IMR-90 (cell line): ENCODE data around the gene NFATC3.

Source experiments
- BHLHE40 ChIP-seq: fragments of 150-350 bp; IDR thresholded peaks from 2 replicates; pipeline ENCODE4 v1.6.1; 2016; ENCODE audit warnings: mild to moderate bottlenecking, low read depth, low read length
- FOS ChIP-seq: fragments of 150-350 bp; IDR thresholded peaks from 2 replicates; pipeline ENCODE4 v1.6.1; 2016; ENCODE audit warnings: low read depth, low read length
- MAFK ChIP-seq: IDR thresholded peaks from 2 replicates; pipeline ENCODE4 v1.6.1; 2012; ENCODE audit warnings: low read depth, low read length, improper control_type of control experiment
- TF ChIP-seq, protein P1 (sequence below): conservative IDR thresholded peaks from 2 replicates; pipeline ENCODE4 v1.5.1; 2012; ENCODE audit warnings: mild to moderate bottlenecking, low read depth, low read length, improper control_type of control experiment
- TF ChIP-seq, protein P2 (sequence below): fragments of 150-350 bp; IDR thresholded peaks from 2 replicates; pipeline ENCODE4 v1.6.1; 2016; ENCODE audit warnings: low read depth, mild to moderate bottlenecking, low read length, moderate library complexity, borderline replicate concordance

GRCh38 chr16:68237243-68238028 lies 152.3 kb downstream of the NFATC3 start:
- TF ChIP-seq, protein P1, sequence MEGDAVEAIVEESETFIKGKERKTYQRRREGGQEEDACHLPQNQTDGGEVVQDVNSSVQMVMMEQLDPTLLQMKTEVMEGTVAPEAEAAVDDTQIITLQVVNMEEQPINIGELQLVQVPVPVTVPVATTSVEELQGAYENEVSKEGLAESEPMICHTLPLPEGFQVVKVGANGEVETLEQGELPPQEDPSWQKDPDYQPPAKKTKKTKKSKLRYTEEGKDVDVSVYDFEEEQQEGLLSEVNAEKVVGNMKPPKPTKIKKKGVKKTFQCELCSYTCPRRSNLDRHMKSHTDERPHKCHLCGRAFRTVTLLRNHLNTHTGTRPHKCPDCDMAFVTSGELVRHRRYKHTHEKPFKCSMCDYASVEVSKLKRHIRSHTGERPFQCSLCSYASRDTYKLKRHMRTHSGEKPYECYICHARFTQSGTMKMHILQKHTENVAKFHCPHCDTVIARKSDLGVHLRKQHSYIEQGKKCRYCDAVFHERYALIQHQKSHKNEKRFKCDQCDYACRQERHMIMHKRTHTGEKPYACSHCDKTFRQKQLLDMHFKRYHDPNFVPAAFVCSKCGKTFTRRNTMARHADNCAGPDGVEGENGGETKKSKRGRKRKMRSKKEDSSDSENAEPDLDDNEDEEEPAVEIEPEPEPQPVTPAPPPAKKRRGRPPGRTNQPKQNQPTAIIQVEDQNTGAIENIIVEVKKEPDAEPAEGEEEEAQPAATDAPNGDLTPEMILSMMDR, result no peak
- TF ChIP-seq, protein P2, sequence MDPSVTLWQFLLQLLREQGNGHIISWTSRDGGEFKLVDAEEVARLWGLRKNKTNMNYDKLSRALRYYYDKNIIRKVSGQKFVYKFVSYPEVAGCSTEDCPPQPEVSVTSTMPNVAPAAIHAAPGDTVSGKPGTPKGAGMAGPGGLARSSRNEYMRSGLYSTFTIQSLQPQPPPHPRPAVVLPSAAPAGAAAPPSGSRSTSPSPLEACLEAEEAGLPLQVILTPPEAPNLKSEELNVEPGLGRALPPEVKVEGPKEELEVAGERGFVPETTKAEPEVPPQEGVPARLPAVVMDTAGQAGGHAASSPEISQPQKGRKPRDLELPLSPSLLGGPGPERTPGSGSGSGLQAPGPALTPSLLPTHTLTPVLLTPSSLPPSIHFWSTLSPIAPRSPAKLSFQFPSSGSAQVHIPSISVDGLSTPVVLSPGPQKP, result no peak
- TF ChIP-seq MAFK, result no peak
- no peak for TF ChIP-seq FOS
- TF ChIP-seq BHLHE40, result 0 out of 2 replicates have a peak, but pooled peaks have one; percentile 10
